K562 (cell line): ENCODE results near the gene ABCC5. TPM values are rescaled to one million over a fixed set of nuclear protein-coding genes. Genes with fewer than 3 reads are reported as not detected.

Source experiments
- ATAC-seq: fragments of 200-7000 bp; cut with Tn5 transposase; 3 replicates; pipeline ENCODE4 v1.9.1; 2020; ENCODE audit warnings: moderate library complexity
- BruUV-seq: library from RNA; stranded (reverse); fragments of 400-500 nt; replicated peaks from 2 replicates; lab custom pipeline; 2021; lab: Mats Ljungman, UMichigan
- CTCF ChIA-PET: fragments of 300-600 bp; formaldehyde crosslinking; extraction: SDS; loops from one replicate; lab custom pipeline; 2021; ENCODE audit warnings: low intra/inter-chr PET ratio; lab: Yijun Ruan, JAX
- POLR2A ChIA-PET: fragments of 300-600, 350-650 bp; sonication (Branson Sonifier 250); formaldehyde crosslinking; extraction: SDS; loops from one replicate; lab custom pipeline; 2021; ENCODE audit warnings: antibody characterized with exemption, inconsistent platforms; lab: Yijun Ruan, JAX
- DNase-seq, 4 experiments: peaks; one replicate each; pipeline versions ENCODE4 v3.0.0 to v3.0.0-alpha.2; 2011 to 2018; ENCODE audit warnings: low spot score in 3 of 4, mixed read lengths in 3 of 4; ENCODE audit errors: extremely low read depth in 1 of 4
- FAIRE-seq: peaks from 2 replicates; lab custom pipeline; 2011; peaks lifted over from hg19 to GRCh38; lab: Jason Lieb, UNC
- H2AFZ ChIP-seq: 2 replicates; pipeline ENCODE4 v1.6.0; 2011; ENCODE audit warnings: low read depth, low read length, control low read depth, inconsistent platforms
- H3K27ac ChIP-seq: fragments of 200-600 bp; 3 replicates; pipeline ENCODE4 v1.8.0; 2011; ENCODE audit warnings: low read depth, mild to moderate bottlenecking, control low read depth, inconsistent platforms, low read length, moderate library complexity, mixed read lengths; ENCODE audit errors: extremely low read depth
- H3K27me3 ChIP-seq, 2 experiments: fragments of 300-600 bp in 1 of 2; 2 replicates in 1 of 2; 3 replicates in 1 of 2; pipeline versions ENCODE4 v1.6.0 to v1.8.0; 2011; ENCODE audit warnings: inconsistent platforms in 2 of 2, low read length in 2 of 2, mild to moderate bottlenecking in 1 of 2, mixed read lengths in 1 of 2, moderate library complexity in 1 of 2; ENCODE audit not compliant: control insufficient read depth in 2 of 2, insufficient read depth in 2 of 2
- H3K36me3 ChIP-seq: fragments of 300-600 bp; 3 replicates; pipeline ENCODE4 v1.8.0; 2011; ENCODE audit warnings: mild to moderate bottlenecking, low read length, inconsistent platforms; ENCODE audit not compliant: control insufficient read depth, insufficient read depth
- H3K4me1 ChIP-seq, 2 experiments: fragments of 200-600 bp in 1 of 2; replicated peaks in 1 of 2; 2 replicates in 1 of 2; 3 replicates in 1 of 2; pipeline versions ENCODE4 v1.5.1 to v1.8.0; 2011; ENCODE audit warnings: inconsistent platforms in 2 of 2, low read length in 2 of 2, mild to moderate bottlenecking in 1 of 2, mixed read lengths in 1 of 2, moderate library complexity in 1 of 2; ENCODE audit not compliant: control insufficient read depth in 2 of 2, insufficient read depth in 2 of 2
- H3K4me2 ChIP-seq: 2 replicates; pipeline ENCODE4 v1.6.1; 2011; ENCODE audit warnings: low read length, control low read depth, inconsistent platforms, mixed read lengths; ENCODE audit not compliant: insufficient read depth
- H3K4me3 ChIP-seq: fragments of 200-600 bp; sonication (generic), shearing (Covaris generic); 2 replicates; pipeline ENCODE4 v1.5.1; 2016; ENCODE audit warnings: control low read depth, inconsistent platforms
- H3K79me2 ChIP-seq: fragments of 200-600 bp; 3 replicates; pipeline ENCODE4 v1.8.0; 2011; ENCODE audit warnings: low read length, inconsistent platforms; ENCODE audit not compliant: control insufficient read depth, insufficient read depth
- H3K9ac ChIP-seq, 2 experiments: 2 replicates each; pipeline versions ENCODE4 v1.6.0 to v1.6.1; 2011; ENCODE audit warnings: low read depth in 2 of 2, low read length in 2 of 2, control low read depth in 1 of 2, inconsistent platforms in 1 of 2, mild to moderate bottlenecking in 1 of 2, mixed read lengths in 1 of 2; ENCODE audit not compliant: insufficient read depth in 1 of 2
- H3K9me1 ChIP-seq: one replicate; pipeline ENCODE4 v1.6.0; 2011; ENCODE audit warnings: inconsistent platforms, mild to moderate bottlenecking, low read length, moderate library complexity; ENCODE audit not compliant: control insufficient read depth, insufficient read depth
- H3K9me3 ChIP-seq: replicated peaks from 2 replicates; pipeline ENCODE4 v1.5.1; 2011; ENCODE audit warnings: low read depth, low read length, inconsistent platforms; ENCODE audit not compliant: control insufficient read depth, insufficient read depth
- H4K20me1 ChIP-seq: replicated peaks from 2 replicates; pipeline ENCODE4 v1.6.1; 2011; ENCODE audit warnings: low read length, inconsistent platforms, mixed read lengths; ENCODE audit not compliant: control insufficient read depth, insufficient read depth
- BDP1 ChIP-seq: IDR thresholded peaks from 3 replicates; pipeline ENCODE4 v1.6.1; 2011; ENCODE audit not compliant: insufficient read length, insufficient read depth
- CBX1 ChIP-seq: sonication (generic); IDR thresholded peaks from 2 replicates; pipeline ENCODE4 v1.6.1; 2016; ENCODE audit warnings: antibody characterized with exemption, low read depth, mild to moderate bottlenecking
- CUX1 ChIP-seq: fragments of 200-800 bp; sonication (Bioruptor generic); IDR thresholded peaks from 2 replicates; pipeline ENCODE4 v1.6.1; 2016; ENCODE audit warnings: missing genetic modification characterization, missing compliant biosample characterization
- EP400 ChIP-seq: fragments of 450-650 bp; IDR thresholded peaks from 2 replicates; pipeline ENCODE4 v1.6.1; 2017; ENCODE audit warnings: antibody characterized with exemption, mild to moderate bottlenecking, moderate library complexity
- HNRNPH1 ChIP-seq: fragments of 200-400 bp; formaldehyde crosslinking; optimal IDR thresholded peaks from 2 replicates; pipeline ENCODE3; 2017; ENCODE audit warnings: low read depth, mild to moderate bottlenecking, low read length, moderate library complexity
- RBM39 ChIP-seq: fragments of 200-400 bp; formaldehyde crosslinking; optimal IDR thresholded peaks from 2 replicates; pipeline ENCODE3; 2018; ENCODE audit warnings: low read depth, low read length
- SUPT5H ChIP-seq: fragments of 450-650 bp; IDR thresholded peaks from 2 replicates; pipeline ENCODE4 v1.6.1; 2016
- YBX1 ChIP-seq: fragments of 450-650 bp; IDR thresholded peaks from 2 replicates; pipeline ENCODE4 v1.7.1; 2016; ENCODE audit warnings: mild to moderate bottlenecking
- WGBS: fragments of 100-300 bp; shearing (Covaris generic); methylation state at CpG from one replicate; pipeline ENCODE4 v1.1.6; 2016; ENCODE audit warnings: low coverage, mixed read lengths; ENCODE audit not compliant: insufficient coverage; ENCODE audit errors: missing lambda C conversion rate; 5-methylcytosine and 5-hydroxymethylcytosine counted together
- in situ Hi-C: fragments of 300-500 bp; cut with MboI; formaldehyde crosslinking; loops from 4 replicates; pipeline ENCODE4 v1.15.0; 2018; ENCODE audit warnings: inconsistent platforms, mixed read lengths
- intact Hi-C: fragments of 100-400 bp; cut with micrococcal nuclease; formaldehyde crosslinking; loops from 2 replicates; pipeline ENCODE4 v1.14.2; 2022
- polyA plus RNA-seq, 8 experiments: library from polyadenylated mRNA; depleted of rRNA in 4 of 8; stranded (reverse) in 5 of 8; unstranded in 3 of 8; fragments of >200 nt; fragmentation: Nextera tagmentation in 2 of 8; fragmentation: Illumina TruSeq in 1 of 8; extraction: Ambion mirVana in 2 of 8; extraction: Trizol in 1 of 8; gene quantifications; 2 replicates each; pipeline versions ENCODE4 v1.2.1 to v1.2.3, GENCODE V29; 2011 to 2014; ENCODE audit warnings: inconsistent platforms in 1 of 8, missing spikeins in 1 of 8
- total RNA-seq, 7 experiments: library from RNA; depleted of rRNA in 6 of 7; stranded (reverse); fragments of >200 nt in 6 of 7; fragmentation: Illumina TruSeq in 2 of 7; extraction: Trizol in 2 of 7; gene quantifications; 2 replicates each; pipeline versions ENCODE4 v1.2.1 to v1.2.3, GENCODE V29; 2011 to 2021; ENCODE audit warnings: low replicate concordance in 1 of 7

The ABCC5 gene
- total and polyA plus RNA-seq, 9 of the 15 experiments (the other 6 are each of a cell fraction or from before 2014, with no cell fraction given), result 22.0 to 53.0 (median 41.9) TPM

- ATAC-seq (no peak), FAIRE-seq (no peak), DNase-seq (no peak)
- H3K4me2 ChIP-seq, result no peak overlapping the region
- H3K9me1 ChIP-seq, result peaks cover 10% of the 10 kb centered on the region
- H4K20me1 ChIP-seq, result peaks cover 10% of the 10 kb centered on the region
- H3K4me1 ChIP-seq, result peaks cover 18 to 32% of the 10 kb centered on the region in 2 experiments
- no peak overlapping the region for H3K9ac ChIP-seq
- no TSS peak for BruUV-seq
- no peak overlapping the region for H2AFZ ChIP-seq
- no peaks in the 10 kb centered on the region for H3K9me3 ChIP-seq
- intact Hi-C loops (loop anchor here (5.0 kb wide), 1 partner anchor 693 kb away; no protein-coding TSS in a partner anchor), in situ Hi-C loops (no loop called here)
- TF ChIP-seq CUX1 (CRISPR knock-in tag), result no peak
- TF ChIP-seq SUPT5H, result no peak
- TF ChIP-seq HNRNPH1, result no peak
- TF ChIP-seq EP400, result no peak
- TF ChIP-seq BDP1, result no peak
- TF ChIP-seq CBX1, result no peak
- TF ChIP-seq RBM39, result no peak
- TF ChIP-seq YBX1, result no peak
- POLR2A ChIA-PET, result interaction anchor here (0.6 kb wide), 1 partner anchor 118 kb away, joined by 3 read pairs; no protein-coding TSS in a partner anchor
- no peak overlapping the region for H3K4me3 ChIP-seq
- H3K27me3 ChIP-seq, result no peaks in the 10 kb centered on the region
- H3K27ac ChIP-seq, result no peak overlapping the region
- WGBS, result 89% methylated on average over 7 of the region's 9 CpGs
- CTCF ChIA-PET, result no interaction called here
- H3K36me3 ChIP-seq, result peaks cover 37% of the 10 kb centered on the region; the same call in 2 of the 3 replicates
- peaks cover 72% of the 10 kb centered on the region for H3K79me2 ChIP-seq
Observed at GRCh38 chr3:183880121-183880520, 137.6 kb downstream of the ABCC5 start.
